Immature natural killer cell (primary cell): ENCODE measurements around the gene CAMK1D. TPM values are rescaled to one million over a fixed set of nuclear protein-coding genes. Genes with fewer than 3 reads are reported as not detected.

ENCODE experiments used
- DNase-seq, 3 donors: peaks; one replicate each; pipeline ENCODE4 v3.0.0; 2022; ENCODE audit warnings: mixed read lengths in 1 of 3
- H3K27ac Mint-ChIP-seq, 6 donors: one replicate each; pipeline ENCODE4 v1.8.0; 2020; ENCODE audit warnings: mixed read lengths in 6 of 6, mild to moderate bottlenecking in 5 of 6, inconsistent platforms in 4 of 6, moderate library complexity in 3 of 6
- H3K27me3 Mint-ChIP-seq, 3 donors: one replicate each; pipeline ENCODE4 v1.8.0; 2020 to 2021; ENCODE audit warnings: low read depth in 3 of 3, mild to moderate bottlenecking in 3 of 3, mixed read lengths in 3 of 3, moderate library complexity in 3 of 3, inconsistent platforms in 1 of 3
- H3K36me3 Mint-ChIP-seq, 3 donors: one replicate each; pipeline ENCODE4 v1.8.0; 2020; ENCODE audit warnings: mixed read lengths in 3 of 3, inconsistent platforms in 2 of 3, mild to moderate bottlenecking in 2 of 3
- H3K4me1 Mint-ChIP-seq, 2 donors: one replicate each; pipeline ENCODE4 v1.8.0; 2020; ENCODE audit warnings: inconsistent platforms in 2 of 2, mild to moderate bottlenecking in 2 of 2, mixed read lengths in 2 of 2, moderate library complexity in 1 of 2
- H3K4me3 Mint-ChIP-seq, 5 donors: one replicate each; pipeline ENCODE4 v1.8.0; 2020; ENCODE audit warnings: mild to moderate bottlenecking in 5 of 5, mixed read lengths in 5 of 5, inconsistent platforms in 3 of 5, moderate library complexity in 3 of 5
- H3K9me3 Mint-ChIP-seq, 6 donors: one replicate each; pipeline ENCODE4 v1.8.0; 2020; ENCODE audit warnings: mild to moderate bottlenecking in 6 of 6, mixed read lengths in 6 of 6, inconsistent platforms in 4 of 6, moderate library complexity in 3 of 6
- polyA plus RNA-seq, 3 donors: library from polyadenylated mRNA; unstranded; fragments of 300-500 nt; fragmentation: Illumina TruSeq; gene quantifications; one replicate each; pipeline ENCODE4 v1.2.3, GENCODE V29; 2021

CAMK1D gene
- polyA plus RNA-seq, 3 donors from 2014 or later: 5.3 to 19.3 (median 7.7) TPM

- H3K9me3 Mint-ChIP-seq: no peaks in the 10 kb centered on the region
These were observed 15.2 kb downstream of the CAMK1D start for GRCh38 chr10:12364559-12364958.

GRCh38 chr10:12367272-12367671 lies 17.9 kb downstream of the CAMK1D start:
- Mint-ChIP-seq H3K9me3 (no peaks in the 10 kb centered on the region), H3K36me3 (peaks cover 0 to 4% (median 0%) of the 10 kb centered on the region in 3 donors), H3K4me3 (no peak overlapping the region)

More at GRCh38 chr10:12364559-12364958, 15.2 kb downstream of the CAMK1D start:
- DNase-seq: no peak
- Mint-ChIP-seq H3K27me3 (peaks cover 0 to 6% (median 1%) of the 10 kb centered on the region in 3 donors), H3K27ac (peak overlapping the region in 2 of 6 donors; percentile 28 to 89), H3K4me1 (peaks cover 36 to 45% of the 10 kb centered on the region in 2 donors), H3K36me3 (peaks cover 0 to 8% (median 0%) of the 10 kb centered on the region in 3 donors), H3K4me3 (no peak overlapping the region)

DNA sequence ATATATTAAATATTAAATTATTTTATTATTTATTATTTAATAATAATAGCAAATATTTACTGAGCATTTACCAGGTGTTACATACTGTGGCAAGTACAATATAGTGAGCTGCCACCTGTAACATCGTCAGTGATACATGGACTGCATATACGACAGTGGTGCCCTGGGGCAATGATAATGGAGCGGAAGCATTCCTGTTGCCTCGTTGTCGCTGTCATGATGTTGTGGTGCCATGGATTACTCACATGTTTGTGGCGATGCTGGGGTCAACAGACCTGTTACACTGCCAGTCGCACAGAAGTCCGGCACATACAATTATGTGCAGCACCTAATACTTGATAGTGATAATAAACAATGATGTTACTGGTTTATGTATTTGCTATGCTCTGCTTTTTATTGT lies 20.6 kb downstream of the CAMK1D start:
- Mint-ChIP-seq H3K4me1 (peaks cover 21 to 24% of the 10 kb centered on the region in 2 donors), H3K27ac (peak overlapping the region in 1 of 6 donors; percentile 10), H3K9me3 (no peaks in the 10 kb centered on the region), H3K36me3 (peaks cover 0 to 4% (median 0%) of the 10 kb centered on the region in 3 donors), H3K4me3 (no peak overlapping the region), H3K27me3 (no peaks in the 10 kb centered on the region)
- DNase-seq: no peak

More at GRCh38 chr10:12367272-12367671, 17.9 kb downstream of the CAMK1D start:
- Mint-ChIP-seq H3K27ac (peak overlapping the region in 5 of 6 donors; percentile 26 to 94 (median 89)), H3K4me1 (peaks cover 22 to 27% of the 10 kb centered on the region in 2 donors), H3K27me3 (peaks cover 0 to 3% (median 1%) of the 10 kb centered on the region in 3 donors)
- DNase-seq: no peak

GRCh38 chr10:12372846-12373245 lies 23.5 kb downstream of the CAMK1D start:
- Mint-ChIP-seq H3K4me1 (peaks cover 8 to 11% of the 10 kb centered on the region in 2 donors), H3K27me3 (peaks cover 0 to 4% (median 0%) of the 10 kb centered on the region in 3 donors), H3K36me3 (peaks cover 0 to 5% (median 0%) of the 10 kb centered on the region in 3 donors), H3K27ac (no peak overlapping the region), H3K9me3 (no peaks in the 10 kb centered on the region), H3K4me3 (no peak overlapping the region)
- DNase-seq: no peak

DNA sequence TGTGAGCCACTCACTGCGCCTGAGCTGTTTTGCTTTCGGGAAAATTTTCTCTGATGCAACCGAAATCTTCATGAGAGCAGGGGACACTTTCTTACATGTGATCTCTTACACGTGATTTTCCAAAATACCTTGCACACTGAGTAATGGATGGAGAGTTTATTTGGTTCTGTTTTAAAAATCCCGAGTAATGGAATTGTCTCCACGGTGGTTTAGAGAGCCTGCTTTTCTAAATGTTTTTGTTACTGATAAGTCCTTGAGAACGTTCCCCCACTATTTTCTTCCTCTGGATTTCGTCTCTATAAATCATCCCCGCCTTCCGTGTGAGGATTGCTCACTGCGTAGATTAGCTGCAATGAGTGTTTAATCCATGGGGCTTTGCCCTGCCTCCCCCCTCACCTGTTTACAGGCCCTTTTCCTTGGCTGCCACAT lies 25.7 kb downstream of the CAMK1D start:
- H3K4me1 Mint-ChIP-seq: peaks cover 8 to 11% of the 10 kb centered on the region in 2 donors
- no peak overlapping the region for H3K4me3 Mint-ChIP-seq
- peak overlapping the region in 2 of 6 donors; percentile 33 to 68 for H3K27ac Mint-ChIP-seq
- peaks cover 0 to 6% (median 0%) of the 10 kb centered on the region in 3 donors for H3K27me3 Mint-ChIP-seq
- H3K36me3 Mint-ChIP-seq: peaks cover 0 to 5% (median 0%) of the 10 kb centered on the region in 3 donors
- no peaks in the 10 kb centered on the region for H3K9me3 Mint-ChIP-seq
- no peak for DNase-seq

GRCh38 chr10:12376211-12376610 lies 26.9 kb downstream of the CAMK1D start:
- Mint-ChIP-seq H3K36me3 (peaks cover 0 to 5% (median 0%) of the 10 kb centered on the region in 3 donors), H3K4me3 (no peak overlapping the region), H3K27me3 (peaks cover 0 to 6% (median under 1%) of the 10 kb centered on the region in 3 donors), H3K9me3 (no peaks in the 10 kb centered on the region), H3K27ac (peak overlapping the region in 1 of 6 donors; percentile 17), H3K4me1 (peaks cover 8 to 9% of the 10 kb centered on the region in 2 donors)
- no peak for DNase-seq

DNA sequence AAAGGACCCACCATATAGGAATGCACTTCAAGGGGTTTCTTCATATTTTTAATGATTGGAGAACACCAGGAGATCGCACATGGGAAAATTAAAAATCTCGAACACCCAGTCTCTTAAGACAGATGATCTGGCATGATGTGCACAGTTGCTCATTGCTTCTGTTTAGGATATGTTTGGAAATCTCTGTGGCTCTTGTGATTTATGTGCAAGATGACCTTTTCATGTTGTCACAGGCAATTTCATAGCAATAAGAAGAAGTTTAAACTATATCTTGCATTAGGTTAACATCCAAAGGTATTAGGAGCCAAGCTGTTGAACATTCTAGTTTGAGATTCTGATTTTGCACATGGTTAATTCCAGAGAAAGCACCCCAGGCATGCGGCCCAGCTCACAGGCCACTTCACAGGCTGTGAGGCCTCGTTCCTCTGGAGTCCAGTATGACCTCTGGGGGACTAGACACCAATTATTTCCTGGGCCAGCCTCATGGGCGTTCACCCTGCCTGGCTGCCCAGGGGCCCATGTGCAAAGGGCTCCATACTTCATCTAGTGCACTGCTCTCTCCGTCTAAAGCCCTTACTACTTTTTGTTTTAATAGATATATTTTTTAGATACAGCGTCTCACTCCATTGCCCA lies 28.4 kb downstream of the CAMK1D start:
- Mint-ChIP-seq H3K27ac (no peak overlapping the region), H3K4me3 (no peak overlapping the region)

DNA sequence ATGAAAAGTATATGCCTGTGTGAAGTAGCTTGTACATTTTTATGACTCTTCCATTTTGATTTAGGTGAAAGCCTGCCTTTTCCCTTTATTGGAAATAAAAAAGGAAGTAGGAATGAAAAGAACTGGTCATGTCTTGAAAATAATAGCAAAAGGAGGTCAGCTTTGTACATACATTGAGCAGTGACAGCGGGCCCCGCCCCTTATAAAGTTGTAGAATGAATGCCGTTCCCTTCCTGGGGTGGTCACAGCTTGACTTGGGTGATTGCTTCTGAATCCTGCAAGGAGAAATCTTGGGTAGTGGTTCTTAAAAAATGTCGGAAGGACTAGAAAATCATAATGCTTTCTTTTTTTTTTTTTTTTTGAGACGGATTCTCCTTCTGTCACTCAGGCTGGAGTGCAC lies 31.7 kb downstream of the CAMK1D start:
- Mint-ChIP-seq H3K4me1 (peaks cover 6 to 12% of the 10 kb centered on the region in 2 donors), H3K27ac (no peak overlapping the region), H3K4me3 (no peak overlapping the region), H3K27me3 (peaks cover 2 to 6% (median 2%) of the 10 kb centered on the region in 3 donors), H3K36me3 (peaks cover 8 to 11% (median 10%) of the 10 kb centered on the region in 3 donors), H3K9me3 (peaks cover 2 to 16% (median 6%) of the 10 kb centered on the region in 6 donors)
- DNase-seq: no peak

More for the DNA sequence above, 28.4 kb downstream of the CAMK1D start:
- peaks cover 8 to 9% of the 10 kb centered on the region in 2 donors for H3K4me1 Mint-ChIP-seq
- H3K36me3 Mint-ChIP-seq: peaks cover 0 to 5% (median 0%) of the 10 kb centered on the region in 3 donors
- peaks cover 0 to 6% (median 5%) of the 10 kb centered on the region in 3 donors for H3K27me3 Mint-ChIP-seq
- no peak for DNase-seq
- no peaks in the 10 kb centered on the region for H3K9me3 Mint-ChIP-seq

DNA sequence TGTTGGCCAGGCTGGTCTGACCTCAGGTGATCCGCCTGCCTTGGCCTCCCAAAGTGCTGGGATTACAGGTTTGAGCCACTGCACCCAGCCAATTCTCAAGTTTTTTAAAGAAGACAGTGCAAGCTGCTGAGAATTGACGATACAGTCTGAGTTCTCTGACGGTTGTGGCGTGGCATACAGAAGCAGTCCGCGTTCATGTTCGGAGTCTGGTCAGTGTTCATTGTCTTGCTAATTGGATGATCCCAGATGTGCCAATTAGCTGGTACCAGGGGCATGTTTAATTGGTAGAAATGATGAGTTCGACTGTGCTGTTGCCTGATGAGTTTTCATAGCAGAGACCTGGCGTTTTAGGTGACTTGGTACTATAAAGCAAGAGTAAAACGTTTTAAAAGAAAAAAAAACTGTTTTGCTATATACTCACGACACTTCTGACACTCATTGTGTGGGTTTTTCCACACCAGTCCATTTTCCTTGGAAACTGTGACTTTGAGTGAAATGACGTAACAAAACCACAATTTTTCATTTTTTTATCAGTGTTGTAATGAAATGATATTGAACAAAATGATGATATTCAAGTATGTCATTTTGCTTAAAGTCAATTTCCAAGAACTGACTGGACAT lies 32.3 kb downstream of the CAMK1D start:
- peak overlapping the region in 1 of 6 donors; percentile 14 for H3K27ac Mint-ChIP-seq

DNA sequence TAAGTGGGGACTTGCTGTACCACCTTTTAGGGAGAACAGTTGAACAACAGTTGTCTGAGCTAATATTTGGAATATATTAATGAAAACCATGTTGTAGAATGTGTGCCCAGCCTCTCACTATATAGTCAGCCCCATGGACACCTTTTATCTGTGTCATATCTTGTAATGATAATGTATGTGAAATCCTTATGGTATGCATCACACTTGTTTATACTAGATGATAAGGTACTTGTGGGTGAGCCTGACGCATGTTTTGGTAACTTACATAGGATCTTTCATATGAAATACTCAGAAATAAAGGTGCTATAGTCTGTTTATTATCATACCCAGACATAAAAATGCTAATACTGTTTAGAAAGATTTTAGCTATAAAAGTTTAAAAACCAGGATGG lies 32.8 kb downstream of the CAMK1D start:
- Mint-ChIP-seq H3K27me3 (peaks cover 2 to 6% (median 2%) of the 10 kb centered on the region in 3 donors), H3K4me1 (peaks cover 3 to 9% of the 10 kb centered on the region in 2 donors), H3K36me3 (peaks cover 8 to 10% (median 9%) of the 10 kb centered on the region in 3 donors), H3K9me3 (peaks cover 2 to 16% (median 6%) of the 10 kb centered on the region in 6 donors), H3K4me3 (no peak overlapping the region), H3K27ac (no peak overlapping the region)
- no peak for DNase-seq

More for the DNA sequence above, 32.3 kb downstream of the CAMK1D start:
- Mint-ChIP-seq H3K4me3 (no peak overlapping the region), H3K36me3 (peaks cover 8 to 11% (median 10%) of the 10 kb centered on the region in 3 donors), H3K4me1 (peaks cover 6 to 12% of the 10 kb centered on the region in 2 donors), H3K9me3 (peaks cover 2 to 16% (median 6%) of the 10 kb centered on the region in 6 donors), H3K27me3 (peaks cover 2 to 6% (median 2%) of the 10 kb centered on the region in 3 donors)
- no peak for DNase-seq

GRCh38 chr10:12382956-12383531 lies 33.7 kb downstream of the CAMK1D start:
- no peak overlapping the region for H3K4me3 Mint-ChIP-seq
- DNase-seq: no peak
- peaks cover 2 to 6% (median 2%) of the 10 kb centered on the region in 3 donors for H3K27me3 Mint-ChIP-seq
- peaks cover 2 to 16% (median 6%) of the 10 kb centered on the region in 6 donors for H3K9me3 Mint-ChIP-seq
- peaks cover 4 to 5% of the 10 kb centered on the region in 2 donors for H3K4me1 Mint-ChIP-seq
- H3K27ac Mint-ChIP-seq: no peak overlapping the region
- peaks cover 6 to 10% (median 8%) of the 10 kb centered on the region in 3 donors for H3K36me3 Mint-ChIP-seq

DNA sequence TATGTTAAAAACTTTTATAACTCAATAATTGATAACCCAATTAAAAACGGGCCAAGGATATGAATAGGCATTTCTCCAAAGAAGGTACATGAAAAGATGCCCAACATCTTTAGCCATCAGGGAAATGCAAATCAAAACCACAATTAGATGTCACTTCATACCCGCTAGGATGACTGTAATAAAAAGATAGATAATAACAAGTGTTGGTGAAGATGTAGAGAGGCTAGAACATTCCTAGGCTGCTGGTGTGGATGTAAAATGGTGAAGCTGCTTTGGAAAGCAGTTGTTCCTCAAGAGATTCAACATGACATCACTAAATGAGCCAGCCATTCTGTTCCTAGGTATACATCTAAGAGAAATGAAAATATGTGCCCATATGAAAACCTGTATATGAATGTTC lies 35.6 kb downstream of the CAMK1D start:
- DNase-seq: no peak
- Mint-ChIP-seq H3K4me3 (no peak overlapping the region), H3K36me3 (peaks cover 6 to 10% (median 8%) of the 10 kb centered on the region in 3 donors), H3K27ac (no peak overlapping the region), H3K27me3 (peaks cover 0 to 6% (median 2%) of the 10 kb centered on the region in 3 donors), H3K9me3 (peaks cover 2 to 16% (median 6%) of the 10 kb centered on the region in 6 donors), H3K4me1 (peaks cover 19 to 24% of the 10 kb centered on the region in 2 donors)

- Mint-ChIP-seq H3K4me1 (peaks cover 28 to 42% of the 10 kb centered on the region in 2 donors), H3K4me3 (no peak overlapping the region), H3K27ac (no peak overlapping the region), H3K36me3 (peaks cover 6 to 10% (median 8%) of the 10 kb centered on the region in 3 donors), H3K27me3 (peaks cover 0 to 2% (median 2%) of the 10 kb centered on the region in 3 donors), H3K9me3 (peaks cover 2 to 16% (median 6%) of the 10 kb centered on the region in 6 donors)
- no peak for DNase-seq
These were observed 38.3 kb downstream of the CAMK1D start for GRCh38 chr10:12387561-12388210.
